Keratinocyte (primary cell): ENCODE measurements around the gene MXRA7. TPM values are rescaled to one million over a fixed set of nuclear protein-coding genes. Genes with fewer than 3 reads are reported as not detected.

ENCODE experiments used
- DNase-seq: peaks from one replicate; pipeline ENCODE4 v3.0.0-alpha.2; 2011; ENCODE audit warnings: low read depth, missing footprints, low spot score
- FAIRE-seq: peaks from 2 replicates; lab custom pipeline; 2011; peaks lifted over from hg19 to GRCh38; lab: Jason Lieb, UNC
- H2AFZ ChIP-seq: 2 replicates; pipeline ENCODE4 v1.6.0; 2012; ENCODE audit warnings: low read length, control low read depth, inconsistent platforms; ENCODE audit not compliant: control insufficient read depth
- H3K27ac ChIP-seq: 2 replicates; pipeline ENCODE4 v1.5.1; 2011; ENCODE audit warnings: low read length; ENCODE audit not compliant: control insufficient read depth, insufficient read depth
- H3K27me3 ChIP-seq: 3 replicates; pipeline ENCODE4 v1.6.0; 2011; ENCODE audit warnings: low read length; ENCODE audit not compliant: control insufficient read depth, insufficient read depth; ENCODE audit errors: extremely low read depth
- H3K36me3 ChIP-seq, 2 experiments: 2 replicates in 1 of 2; 3 replicates in 1 of 2; pipeline ENCODE4 v1.5.1; 2011; ENCODE audit warnings: low read length in 2 of 2, mild to moderate bottlenecking in 1 of 2; ENCODE audit not compliant: control insufficient read depth in 2 of 2, insufficient read depth in 2 of 2; ENCODE audit errors: extremely low read depth in 1 of 2
- H3K4me1 ChIP-seq: 3 replicates; pipeline ENCODE4 v1.5.1; 2011; ENCODE audit warnings: low read length; ENCODE audit not compliant: control insufficient read depth, insufficient read depth; ENCODE audit errors: extremely low read depth
- H3K4me2 ChIP-seq: 3 replicates; pipeline ENCODE4 v1.6.0; 2011; ENCODE audit warnings: low read depth, low read length; ENCODE audit not compliant: control insufficient read depth, insufficient read depth; ENCODE audit errors: extremely low read depth
- H3K4me3 ChIP-seq, 3 experiments: fragments of 200-600 bp in 1 of 3; sonication (generic) in 1 of 3; 2 replicates in 2 of 3; 3 replicates in 1 of 3; pipeline ENCODE4 v1.5.1; 2011 to 2016; ENCODE audit warnings: low read length in 3 of 3, mild to moderate bottlenecking in 3 of 3, control low read depth in 2 of 3, inconsistent platforms in 1 of 3, low read depth in 1 of 3, mixed read lengths in 1 of 3, mixed run types in 1 of 3, moderate library complexity in 1 of 3; ENCODE audit not compliant: control insufficient read depth in 2 of 3, insufficient read depth in 2 of 3; ENCODE audit errors: extremely low read depth in 1 of 3
- H3K79me2 ChIP-seq: 2 replicates; pipeline ENCODE4 v1.6.0; 2012; ENCODE audit warnings: low read length; ENCODE audit not compliant: control insufficient read depth, insufficient read depth
- H3K9ac ChIP-seq: 3 replicates; pipeline ENCODE4 v1.6.0; 2011; ENCODE audit warnings: low read length; ENCODE audit not compliant: control insufficient read depth, insufficient read depth; ENCODE audit errors: extremely low read depth
- H3K9me1 ChIP-seq: 3 replicates; pipeline ENCODE4 v1.6.0; 2011; ENCODE audit warnings: low read length; ENCODE audit not compliant: control insufficient read depth, insufficient read depth; ENCODE audit errors: extremely low read depth
- H3K9me3 ChIP-seq: 2 replicates; pipeline ENCODE4 v1.5.1; 2012; ENCODE audit warnings: low read depth, low read length; ENCODE audit not compliant: control insufficient read depth
- H4K20me1 ChIP-seq: 3 replicates; pipeline ENCODE4 v1.6.0; 2011; ENCODE audit warnings: low read length; ENCODE audit not compliant: control insufficient read depth, insufficient read depth; ENCODE audit errors: extremely low read depth
- EZH2 ChIP-seq: IDR thresholded peaks from one replicate; pipeline ENCODE4 v1.6.1; 2012; ENCODE audit warnings: inconsistent platforms, mild to moderate bottlenecking, low read length, moderate library complexity
- dilution Hi-C: fragments of 300-500 bp; cut with MboI; formaldehyde crosslinking; loops from one replicate; pipeline ENCODE4 v1.7.0; 2020; ENCODE audit warnings: low sequenced_read_pairs; ENCODE audit not compliant: extremely low pct_ligation_motif_present
- polyA plus RNA-seq, 5 experiments: library from polyadenylated mRNA; depleted of rRNA in 3 of 5; stranded (reverse) in 3 of 5; stranded (forward) in 1 of 5; unstranded in 1 of 5; fragments of >200 nt; gene quantifications; 1 replicate in 1 of 5; 2 replicates in 3 of 5; 3 replicates in 1 of 5; pipeline versions ENCODE4 v1.2.1 to v1.2.3, GENCODE V29; 2011 to 2012; ENCODE audit warnings: missing spikeins in 2 of 5, low read depth in 1 of 5, low replicate concordance in 1 of 5
- TF ChIP-seq, protein P1 (sequence below), 3 experiments: IDR thresholded peaks in 1 of 3; conservative IDR thresholded peaks in 1 of 3; optimal IDR thresholded peaks in 1 of 3; 2 replicates in 2 of 3; 3 replicates in 1 of 3; pipeline versions ENCODE3 to v1.5.1; 2011; ENCODE audit warnings: low read length in 3 of 3, mild to moderate bottlenecking in 3 of 3, moderate library complexity in 2 of 3, control low read depth in 1 of 3, inconsistent platforms in 1 of 3; ENCODE audit not compliant: insufficient read depth in 2 of 3; ENCODE audit errors: extremely low read depth in 1 of 3

Gene MXRA7
- polyA plus RNA-seq, 1 donor (not counting 4 experiments of a cell fraction or from before 2014, with no cell fraction given), result 118 TPM

GRCh38 chr17:76751416-76751993, 40.7 kb upstream of the MXRA7 start:
- FAIRE-seq (no peak), DNase-seq (no peak)
- H4K20me1 ChIP-seq, result no peaks in the 10 kb centered on the region
- H3K4me3 ChIP-seq, result no peak overlapping the region
- H3K36me3 ChIP-seq, result no peaks in the 10 kb centered on the region
- TF ChIP-seq, protein P1, sequence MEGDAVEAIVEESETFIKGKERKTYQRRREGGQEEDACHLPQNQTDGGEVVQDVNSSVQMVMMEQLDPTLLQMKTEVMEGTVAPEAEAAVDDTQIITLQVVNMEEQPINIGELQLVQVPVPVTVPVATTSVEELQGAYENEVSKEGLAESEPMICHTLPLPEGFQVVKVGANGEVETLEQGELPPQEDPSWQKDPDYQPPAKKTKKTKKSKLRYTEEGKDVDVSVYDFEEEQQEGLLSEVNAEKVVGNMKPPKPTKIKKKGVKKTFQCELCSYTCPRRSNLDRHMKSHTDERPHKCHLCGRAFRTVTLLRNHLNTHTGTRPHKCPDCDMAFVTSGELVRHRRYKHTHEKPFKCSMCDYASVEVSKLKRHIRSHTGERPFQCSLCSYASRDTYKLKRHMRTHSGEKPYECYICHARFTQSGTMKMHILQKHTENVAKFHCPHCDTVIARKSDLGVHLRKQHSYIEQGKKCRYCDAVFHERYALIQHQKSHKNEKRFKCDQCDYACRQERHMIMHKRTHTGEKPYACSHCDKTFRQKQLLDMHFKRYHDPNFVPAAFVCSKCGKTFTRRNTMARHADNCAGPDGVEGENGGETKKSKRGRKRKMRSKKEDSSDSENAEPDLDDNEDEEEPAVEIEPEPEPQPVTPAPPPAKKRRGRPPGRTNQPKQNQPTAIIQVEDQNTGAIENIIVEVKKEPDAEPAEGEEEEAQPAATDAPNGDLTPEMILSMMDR (optimal IDR thresholded peaks at IDR 0.05 in 1 of 3, IDR thresholded peaks at IDR 0.05 in 1 of 3, conservative IDR thresholded peaks at IDR 0.05 in 1 of 3; ENCODE audit: extremely low read depth in 1 of 3, insufficient read depth in 2 of 3, low read length in 3 of 3), result no peak
- peaks cover 22% of the 10 kb centered on the region for H3K4me1 ChIP-seq
- H2AFZ ChIP-seq, result no peak overlapping the region
- no peaks in the 10 kb centered on the region for H3K27me3 ChIP-seq
- dilution Hi-C loops, result no loop called here
- H3K9me1 ChIP-seq, result no peaks in the 10 kb centered on the region
- no peak overlapping the region for H3K27ac ChIP-seq
- no peaks in the 10 kb centered on the region for H3K9me3 ChIP-seq
- no peaks in the 10 kb centered on the region for H3K79me2 ChIP-seq
- no peak overlapping the region for H3K9ac ChIP-seq
- H3K4me2 ChIP-seq, result no peak overlapping the region

DNA sequence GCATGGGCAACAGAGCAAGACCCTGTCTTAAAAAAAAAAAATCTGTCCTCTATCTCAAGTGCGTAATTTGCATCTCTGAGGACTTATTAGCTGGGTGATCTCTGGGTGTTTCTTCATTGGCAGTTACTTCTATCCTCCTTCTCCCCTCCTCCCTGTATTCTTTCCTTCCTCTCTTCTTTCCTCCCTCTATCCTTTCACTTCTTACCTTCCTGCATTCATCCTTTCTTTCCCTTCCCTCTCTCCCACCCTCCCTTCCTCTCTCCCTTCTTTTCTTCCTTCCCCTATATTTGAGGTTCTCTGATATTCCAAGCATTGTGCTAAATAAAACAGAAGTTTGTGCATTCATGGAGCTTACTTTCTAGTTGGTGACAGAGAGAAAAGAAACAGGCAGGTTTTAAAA, 37.9 kb upstream of the MXRA7 start:
- Histone ChIP-seq H3K79me2 (no peaks in the 10 kb centered on the region), H3K9me3 (no peaks in the 10 kb centered on the region), H2AFZ (no peak overlapping the region), H3K4me2 (no peak overlapping the region), H3K4me1 (peaks cover 10% of the 10 kb centered on the region), H4K20me1 (no peaks in the 10 kb centered on the region), H3K9me1 (no peaks in the 10 kb centered on the region), H3K36me3 (peaks cover 6 to 8% of the 10 kb centered on the region in 2 experiments), H3K9ac (no peak overlapping the region), H3K27me3 (no peaks in the 10 kb centered on the region), H3K27ac (no peak overlapping the region), H3K4me3 (no peak overlapping the region)
- dilution Hi-C loops, result no loop called here
- TF ChIP-seq, protein P1 (optimal IDR thresholded peaks at IDR 0.05 in 1 of 3, IDR thresholded peaks at IDR 0.05 in 1 of 3, conservative IDR thresholded peaks at IDR 0.05 in 1 of 3; ENCODE audit: extremely low read depth in 1 of 3, insufficient read depth in 2 of 3, low read length in 3 of 3), result no peak
- TF ChIP-seq EZH2, result no peak
- DNase-seq, result no peak
- FAIRE-seq, result no peak
